Measurements from ENCODE around the gene HIVEP3. TPM values are rescaled to one million over a fixed set of nuclear protein-coding genes. Genes with fewer than 3 reads are reported as not detected.

HIVEP3 gene
- total and polyA plus RNA-seq, 2 of the 13 experiments (the other 11 are each of a cell fraction or from before 2014, with no cell fraction given): 0.05 TPM; not detected in 1

- no peaks in the 10 kb centered on the region for H3K79me2 ChIP-seq (ENCODE audit: insufficient read depth, low read length)
- no peaks in the 10 kb centered on the region for H3K4me1 ChIP-seq (ENCODE audit: insufficient read depth, low read length)
- H3K27me3 ChIP-seq (ENCODE audit: control insufficient read depth in 1 of 2, insufficient read depth in 2 of 2, low read length in 2 of 2): peaks cover 7 to 37% of the 10 kb centered on the region in 2 experiments; a peak in 3 of 5 replicates
- no peak overlapping the region for H3K4me3 ChIP-seq (replicated peaks in 1 of 3; ENCODE audit: insufficient read depth in 1 of 3, low read depth in 2 of 3, low read length in 3 of 3)
- no peak overlapping the region for H3K27ac ChIP-seq (ENCODE audit: extremely low read length, insufficient read depth, low read length)
- BruUV-seq (replicated peaks): no TSS peak
- ATAC-seq: no peak
- ChIA-PET CTCF (ENCODE audit: low intra/inter-chr PET ratio, low total read pairs) (no interaction called here), POLR2A (no interaction called here)
- in situ Hi-C loops (cut with HindIII; ENCODE audit: extremely low pct_ligation_motif_present, low pct_unique_long_range_greater_than_20kb): no loop called here
- H3K4me2 ChIP-seq (ENCODE audit: low read depth, low read length): no peak overlapping the region
- H3K9ac ChIP-seq (ENCODE audit: insufficient read depth, low read depth, low read length): no peak overlapping the region
- no peaks in the 10 kb centered on the region for H4K20me1 ChIP-seq (ENCODE audit: insufficient read depth, low read length)
- H3K9me3 ChIP-seq (ENCODE audit: low read length): no peaks in the 10 kb centered on the region
- no peak for DNase-seq (ENCODE audit: low spot score)
- 48% methylated on average over 5 of the region's 12 CpGs for WGBS (ENCODE audit: low lambda C conversion rate)
- no peaks in the 10 kb centered on the region for H3K36me3 ChIP-seq (replicated peaks in 1 of 2; ENCODE audit: control insufficient read depth in 1 of 2, insufficient read depth in 2 of 2, low read length in 2 of 2)
- no peak for FAIRE-seq
- intact Hi-C loops (cut with micrococcal nuclease; ENCODE audit: unreplicated experiment): no loop called here
- no peak overlapping the region for H2AFZ ChIP-seq (ENCODE audit: low read length)
- no peak for TF ChIP-seq ZNF691 (CRISPR knock-in tag; IDR thresholded peaks at IDR 0.05; ENCODE audit: borderline replicate concordance, low read depth)
- no peak for TF ChIP-seq SP4 (CRISPR knock-in tag; IDR thresholded peaks at IDR 0.05)
- TF ChIP-seq ZNF292 (CRISPR knock-in tag; IDR thresholded peaks at IDR 0.05; ENCODE audit: borderline replicate concordance, low read depth): no peak
- TF ChIP-seq NR2F2 (IDR thresholded peaks at IDR 0.05; ENCODE audit: borderline replicate concordance, low read depth): no peak
- TF ChIP-seq ELF1 (CRISPR knock-in tag; IDR thresholded peaks at IDR 0.05): no peak
- no peak for TF ChIP-seq TCF7 (IDR thresholded peaks at IDR 0.05; ENCODE audit: low read depth)
- no peak for TF ChIP-seq ZNF775 (CRISPR knock-in tag; IDR thresholded peaks at IDR 0.05; ENCODE audit: borderline replicate concordance)
- TF ChIP-seq ZNF280B (CRISPR knock-in tag; IDR thresholded peaks at IDR 0.05; ENCODE audit: borderline replicate concordance): no peak
- no peak for TF ChIP-seq ZNF414 (CRISPR knock-in tag; IDR thresholded peaks at IDR 0.05)
- no peak for TF ChIP-seq ARNT2 (CRISPR knock-in tag; IDR thresholded peaks at IDR 0.05; ENCODE audit: low read depth)
- no peak for TF ChIP-seq KIAA2018 (CRISPR knock-in tag; IDR thresholded peaks at IDR 0.05; ENCODE audit: borderline replicate concordance)
- no peak for TF ChIP-seq ZNF562 (CRISPR knock-in tag; IDR thresholded peaks at IDR 0.05; ENCODE audit: borderline replicate concordance)
- TF ChIP-seq ZSCAN30 (CRISPR knock-in tag; IDR thresholded peaks at IDR 0.05): no peak
- no peak for TF ChIP-seq RBFOX2 (IDR thresholded peaks at IDR 0.05; ENCODE audit: low read depth, low read length)
Observed at GRCh38 chr1:41712081-41712480, 206.6 kb downstream of the HIVEP3 start.

Data from HepG2 (cell line).